ENCODE measurements around the gene EIF4EBP3.

The EIF4EBP3 gene

GRCh38 chr5:140590861-140591260 is 43.4 kb downstream of the EIF4EBP3 start:
- no peak for TF ChIP-seq SIN3A (IDR thresholded peaks at IDR 0.05; ENCODE audit: borderline replicate concordance, insufficient read depth, low read length)
- TF ChIP-seq FOXP2 (optimal IDR thresholded peaks at IDR 0.05; ENCODE audit: borderline replicate concordance, extremely low read depth, extremely low read length, insufficient read depth) = no peak
- TF ChIP-seq POLR2AphosphoS5 (IDR thresholded peaks at IDR 0.05; ENCODE audit: low read depth, low read length) = no peak
- no peak for TF ChIP-seq REST (IDR thresholded peaks at IDR 0.05; ENCODE audit: insufficient read depth in 1 of 2, low read depth in 2 of 2, low read length in 2 of 2)
- TF ChIP-seq TAF1 (IDR thresholded peaks at IDR 0.05; ENCODE audit: borderline replicate concordance, insufficient read depth, low read length) = no peak

- no peak for TF ChIP-seq FOXP2 (optimal IDR thresholded peaks at IDR 0.05; ENCODE audit: borderline replicate concordance, extremely low read depth, extremely low read length, insufficient read depth)
- TF ChIP-seq POLR2AphosphoS5 (IDR thresholded peaks at IDR 0.05; ENCODE audit: low read depth, low read length) = no peak
- TF ChIP-seq REST (IDR thresholded peaks at IDR 0.05; ENCODE audit: insufficient read depth in 1 of 2, low read depth in 2 of 2, low read length in 2 of 2) = no peak
- no peak for TF ChIP-seq TAF1 (IDR thresholded peaks at IDR 0.05; ENCODE audit: borderline replicate concordance, insufficient read depth, low read length)
- no peak for TF ChIP-seq SIN3A (IDR thresholded peaks at IDR 0.05; ENCODE audit: borderline replicate concordance, insufficient read depth, low read length)
These were observed 44.4 kb downstream of the EIF4EBP3 start for GRCh38 chr5:140591747-140592372.

- no peak for TF ChIP-seq SIN3A (IDR thresholded peaks at IDR 0.05; ENCODE audit: borderline replicate concordance, insufficient read depth, low read length)
- no peak for TF ChIP-seq POLR2AphosphoS5 (IDR thresholded peaks at IDR 0.05; ENCODE audit: low read depth, low read length)
- no peak for TF ChIP-seq TAF1 (IDR thresholded peaks at IDR 0.05; ENCODE audit: borderline replicate concordance, insufficient read depth, low read length)
- no peak for TF ChIP-seq FOXP2 (optimal IDR thresholded peaks at IDR 0.05; ENCODE audit: borderline replicate concordance, extremely low read depth, extremely low read length, insufficient read depth)
- TF ChIP-seq REST (IDR thresholded peaks at IDR 0.05; ENCODE audit: insufficient read depth in 1 of 2, low read depth in 2 of 2, low read length in 2 of 2) = no peak
These were observed 46.7 kb downstream of the EIF4EBP3 start for GRCh38 chr5:140594169-140594568.

GRCh38 chr5:140595538-140596300 is 48.3 kb downstream of the EIF4EBP3 start:
- TF ChIP-seq REST (IDR thresholded peaks at IDR 0.05; ENCODE audit: insufficient read depth in 1 of 2, low read depth in 2 of 2, low read length in 2 of 2) = no peak
- no peak for TF ChIP-seq SIN3A (IDR thresholded peaks at IDR 0.05; ENCODE audit: borderline replicate concordance, insufficient read depth, low read length)
- no peak for TF ChIP-seq POLR2AphosphoS5 (IDR thresholded peaks at IDR 0.05; ENCODE audit: low read depth, low read length)
- TF ChIP-seq FOXP2 (optimal IDR thresholded peaks at IDR 0.05; ENCODE audit: borderline replicate concordance, extremely low read depth, extremely low read length, insufficient read depth) = no peak
- no peak for TF ChIP-seq TAF1 (IDR thresholded peaks at IDR 0.05; ENCODE audit: borderline replicate concordance, insufficient read depth, low read length)

Data from PFSK-1 (cell line).